Gastroesophageal sphincter (tissue), 4 donors: ENCODE results near the gene CTXN3. TPM values are rescaled to one million over a fixed set of nuclear protein-coding genes. Genes with fewer than 3 reads are reported as not detected.

Experiments used
- ATAC-seq: fragments of 150-250 bp; one replicate; pipeline ENCODE4 v1.9.1; 2016; ENCODE audit warnings: mild to moderate bottlenecking, moderate library complexity
- H3K27ac ChIP-seq, 4 donors: fragments of 200-600 bp; sonication (generic) in 3 of 4; 1 replicate in 3 of 4; 2 replicates in 1 of 4; pipeline ENCODE4 v1.5.1; 2016 to 2019
- H3K27me3 ChIP-seq: fragments of 200-600 bp; sonication (generic); one replicate; pipeline ENCODE4 v1.5.1; 2019
- H3K36me3 ChIP-seq, 2 donors: fragments of 200-600 bp; sonication (generic); one replicate each; pipeline ENCODE4 v1.5.1; 2019; ENCODE audit warnings: control low read depth in 1 of 2
- H3K4me1 ChIP-seq, 3 donors: fragments of 200-600 bp; sonication (generic); 1 replicate in 2 of 3; 2 replicates in 1 of 3; pipeline ENCODE4 v1.5.1; 2016 to 2019; ENCODE audit warnings: control low read depth in 2 of 3
- H3K4me3 ChIP-seq, 2 donors: fragments of 200-600 bp; sonication (generic); one replicate each; pipeline ENCODE4 v1.5.1; 2019; ENCODE audit warnings: mild to moderate bottlenecking in 1 of 2, moderate library complexity in 1 of 2
- H3K9me3 ChIP-seq, 3 donors: fragments of 200-600 bp; sonication (generic); one replicate each; pipeline ENCODE4 v1.5.1; 2017 to 2019; ENCODE audit warnings: control low read depth in 2 of 3
- CTCF ChIP-seq, 4 experiments: fragments of 200-600 bp in 2 of 4; fragments of 450-650 bp in 2 of 4; sonication (generic) in 1 of 4; IDR thresholded peaks; one replicate each; pipeline ENCODE4 v1.5.1; 2017 to 2019; ENCODE audit warnings: antibody characterized with exemption in 4 of 4, mild to moderate bottlenecking in 2 of 4, moderate library complexity in 2 of 4
- EP300 ChIP-seq: sonication (generic); formaldehyde crosslinking; IDR thresholded peaks from one replicate; pipeline ENCODE4 v1.6.1; 2017; ENCODE audit warnings: antibody characterized with exemption, mild to moderate bottlenecking
- POLR2A ChIP-seq, 2 donors: fragments of 450-650 bp; IDR thresholded peaks; one replicate each; pipeline ENCODE4 v1.6.1; 2017; ENCODE audit warnings: antibody characterized with exemption in 2 of 2, mild to moderate bottlenecking in 2 of 2, moderate library complexity in 1 of 2
- POLR2AphosphoS5 ChIP-seq: sonication (generic); formaldehyde crosslinking; IDR thresholded peaks from one replicate; pipeline ENCODE4 v1.6.1; 2017; ENCODE audit warnings: antibody characterized with exemption
- WGBS, 2 donors: methylation state at CpG; one replicate each; pipeline ENCODE4 v1.1.5; 2018; ENCODE audit warnings: low coverage in 1 of 2; 5-methylcytosine and 5-hydroxymethylcytosine counted together
- total RNA-seq, 4 donors: library from RNA; depleted of rRNA; stranded (reverse); fragments of >200 nt; gene quantifications; one replicate each; pipeline ENCODE4 v1.1.0, GENCODE V29; 2016

CTXN3 gene
- total RNA-seq, result under 1 TPM in 1 of 4 donors, not detected in 3; 0.58 TPM

DNA sequence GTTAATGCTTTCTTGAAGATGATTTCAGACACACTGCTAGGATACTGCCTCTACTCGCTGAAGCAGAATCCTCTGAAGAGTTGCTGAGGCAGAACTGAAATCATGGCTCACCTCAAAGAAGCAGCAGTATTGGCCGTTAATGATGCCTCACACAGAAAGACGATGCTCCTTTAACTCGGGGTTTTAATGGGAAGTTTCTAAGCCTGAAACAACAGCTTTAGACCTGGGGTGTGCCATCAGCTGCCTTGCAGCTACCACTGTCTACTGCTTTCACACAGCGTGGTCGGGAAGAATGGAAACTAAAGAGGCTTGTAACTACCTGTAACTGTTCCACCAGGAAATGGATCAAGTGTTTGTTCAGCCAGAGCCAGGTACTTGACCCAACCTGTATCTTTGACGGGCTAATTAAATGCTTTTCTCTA lies at the start of gene CTXN3:
CTXN3 (plus strand) TSS at position 65 of the 422 bp plus-strand sequence. CDS start 8,440 bp downstream, outside the sequence.
- TF ChIP-seq EP300, result no peak
- no peak for TF ChIP-seq POLR2AphosphoS5
- no peak for TF ChIP-seq CTCF (IDR thresholded peaks at IDR 0.05)
- TF ChIP-seq POLR2A (IDR thresholded peaks at IDR 0.05), result no peak
- no peaks in the 10 kb centered on the region for H3K36me3 ChIP-seq
- ATAC-seq, result no peak
- H3K4me3 ChIP-seq, result no peak within 1 kb of the TSS
- WGBS, 2 donors, result 75 to 88% methylated on average over 6 of the region's 7 CpGs
- H3K4me1 ChIP-seq, result peaks cover 0 to 71% (median 25%) of the 10 kb centered on the region in 3 donors
- no peaks in the 10 kb centered on the region for H3K27me3 ChIP-seq
- H3K27ac ChIP-seq, result peak within 1 kb of the TSS; percentile 66 to 81 (median 74)
- no peaks in the 10 kb centered on the region for H3K9me3 ChIP-seq

- TF ChIP-seq POLR2A (IDR thresholded peaks at IDR 0.05), result no peak
- TF ChIP-seq EP300, result no peak
- no peak for TF ChIP-seq POLR2AphosphoS5
- no peak for TF ChIP-seq CTCF (IDR thresholded peaks at IDR 0.05)
- 64 to 86% methylated on average over 2 to 3 of the region's 3 CpGs for WGBS, 2 donors
- Histone ChIP-seq H3K4me1 (peaks cover 0 to 32% (median 4%) of the 10 kb centered on the region in 3 donors), H3K27me3 (no peaks in the 10 kb centered on the region), H3K27ac (peak overlapping the region in 2 of 4 donors; percentile 7 to 28), H3K36me3 (no peaks in the 10 kb centered on the region), H3K9me3 (no peaks in the 10 kb centered on the region), H3K4me3 (no peak overlapping the region)
- ATAC-seq, result peak; percentile 18
Measured at GRCh38 chr5:127599320-127599719, 49.6 kb upstream of the CTXN3 start.

- no peak for TF ChIP-seq EP300
- no peak for TF ChIP-seq POLR2AphosphoS5
- no peak for TF ChIP-seq CTCF (IDR thresholded peaks at IDR 0.05)
- no peak for TF ChIP-seq POLR2A (IDR thresholded peaks at IDR 0.05)
- H3K4me1 ChIP-seq, result peaks cover 0 to 32% (median 4%) of the 10 kb centered on the region in 3 donors
- no peaks in the 10 kb centered on the region for H3K9me3 ChIP-seq
- 41 to 60% methylated on average over 2 to 3 of the region's 4 CpGs for WGBS, 2 donors
- peak overlapping the region in 2 of 4 donors; percentile 7 to 28 for H3K27ac ChIP-seq
- ATAC-seq, result peak; percentile 29
- H3K4me3 ChIP-seq, result no peak overlapping the region
- no peaks in the 10 kb centered on the region for H3K36me3 ChIP-seq
- no peaks in the 10 kb centered on the region for H3K27me3 ChIP-seq
Measured at GRCh38 chr5:127599847-127600246, 49.0 kb upstream of the CTXN3 start.

DNA sequence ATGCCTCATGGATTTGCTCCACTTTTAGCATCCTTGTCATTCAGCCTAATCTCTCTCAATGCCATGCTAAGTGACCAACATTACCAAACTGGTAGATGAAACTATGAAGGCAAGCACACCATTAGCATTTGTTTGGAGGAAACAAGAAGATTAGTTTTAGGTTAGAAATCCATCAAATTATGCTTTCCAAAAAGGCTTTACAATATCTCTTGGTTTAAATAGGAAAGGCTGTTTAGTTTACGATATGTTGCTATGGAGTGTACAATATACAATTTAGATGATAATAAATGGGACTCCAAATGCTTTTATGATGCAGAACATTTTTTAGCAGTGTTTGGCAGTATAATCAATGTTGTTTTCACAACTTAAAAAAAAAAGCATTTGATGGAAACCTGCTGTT lies 47.8 kb upstream of the CTXN3 start:
- Histone ChIP-seq H3K27ac (no peak overlapping the region), H3K9me3 (no peaks in the 10 kb centered on the region), H3K27me3 (no peaks in the 10 kb centered on the region), H3K4me1 (peaks cover 0 to 40% (median 4%) of the 10 kb centered on the region in 3 donors), H3K4me3 (no peak overlapping the region), H3K36me3 (no peaks in the 10 kb centered on the region)
- TF ChIP-seq CTCF (IDR thresholded peaks at IDR 0.05) (no peak), POLR2AphosphoS5 (no peak), EP300 (no peak)
- WGBS, 2 donors, result 24 to 27% methylated on average over 1 of the region's 1 CpG
- no peak for ATAC-seq

DNA sequence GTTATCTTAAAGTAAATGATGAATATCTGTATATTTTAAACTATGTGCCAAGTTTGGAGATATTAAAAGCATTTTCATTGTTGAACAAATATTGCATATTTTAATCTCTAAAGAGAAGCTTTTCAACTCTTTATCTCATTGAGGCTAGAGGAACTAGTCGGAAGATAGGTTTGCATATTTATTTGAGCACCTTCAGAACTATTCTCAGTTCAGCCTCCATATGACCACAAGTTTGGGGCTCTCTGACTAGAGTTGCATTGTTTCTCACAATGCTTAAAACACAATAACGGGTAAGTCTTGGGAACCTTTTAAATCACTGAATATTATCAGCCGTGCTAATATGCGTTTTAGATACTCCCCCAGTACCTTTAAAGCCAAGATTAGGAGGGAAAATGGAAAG lies 47.3 kb upstream of the CTXN3 start:
- H3K27ac ChIP-seq, result no peak overlapping the region
- ATAC-seq, result no peak
- 67 to 79% methylated on average over 1 to 4 of the region's 4 CpGs for WGBS, 2 donors

More for the DNA sequence above, 47.3 kb upstream of the CTXN3 start:
- H3K36me3 ChIP-seq, result no peaks in the 10 kb centered on the region
- peaks cover 0 to 41% (median 4%) of the 10 kb centered on the region in 3 donors for H3K4me1 ChIP-seq
- H3K4me3 ChIP-seq, result no peak overlapping the region
- no peak for TF ChIP-seq POLR2AphosphoS5
- no peak for TF ChIP-seq POLR2A (IDR thresholded peaks at IDR 0.05)
- no peak for TF ChIP-seq EP300
- TF ChIP-seq CTCF (IDR thresholded peaks at IDR 0.05), result no peak
- no peaks in the 10 kb centered on the region for H3K27me3 ChIP-seq
- H3K9me3 ChIP-seq, result no peaks in the 10 kb centered on the region
